Activated gamma-delta T cell (primary cell): ENCODE data around the gene MBNL1.
"Not testable (repeated sequence)": the region's sequence is repeated elsewhere in the genome, so short reads cannot be mapped to it uniquely, and the experiment has no call there.

Experiments
- DNase-seq: peaks from one replicate; lab custom pipeline; 2025; lab: John Stamatoyannopoulos, UW

MBNL1 gene

DNA sequence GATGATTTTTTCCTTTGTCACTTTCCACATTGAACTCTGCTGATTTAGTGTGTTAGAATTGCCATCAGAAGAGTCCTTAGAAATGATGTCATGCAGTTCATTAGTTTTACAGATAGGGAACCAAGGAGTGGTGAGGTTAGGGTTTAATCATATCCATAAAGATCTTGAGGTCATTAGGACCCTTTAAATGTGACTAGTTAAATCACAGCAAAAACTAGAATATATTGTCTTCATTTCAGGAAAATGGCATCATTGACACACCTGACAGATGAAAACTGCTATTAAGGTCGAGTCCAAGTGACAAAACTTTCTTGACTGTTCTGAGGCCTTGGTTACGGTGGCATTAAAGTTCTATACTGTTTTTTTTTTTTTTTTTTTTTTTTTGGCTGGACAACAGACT is 50.5 kb downstream of the MBNL1 start:
- DNase-seq = no peak

DNA sequence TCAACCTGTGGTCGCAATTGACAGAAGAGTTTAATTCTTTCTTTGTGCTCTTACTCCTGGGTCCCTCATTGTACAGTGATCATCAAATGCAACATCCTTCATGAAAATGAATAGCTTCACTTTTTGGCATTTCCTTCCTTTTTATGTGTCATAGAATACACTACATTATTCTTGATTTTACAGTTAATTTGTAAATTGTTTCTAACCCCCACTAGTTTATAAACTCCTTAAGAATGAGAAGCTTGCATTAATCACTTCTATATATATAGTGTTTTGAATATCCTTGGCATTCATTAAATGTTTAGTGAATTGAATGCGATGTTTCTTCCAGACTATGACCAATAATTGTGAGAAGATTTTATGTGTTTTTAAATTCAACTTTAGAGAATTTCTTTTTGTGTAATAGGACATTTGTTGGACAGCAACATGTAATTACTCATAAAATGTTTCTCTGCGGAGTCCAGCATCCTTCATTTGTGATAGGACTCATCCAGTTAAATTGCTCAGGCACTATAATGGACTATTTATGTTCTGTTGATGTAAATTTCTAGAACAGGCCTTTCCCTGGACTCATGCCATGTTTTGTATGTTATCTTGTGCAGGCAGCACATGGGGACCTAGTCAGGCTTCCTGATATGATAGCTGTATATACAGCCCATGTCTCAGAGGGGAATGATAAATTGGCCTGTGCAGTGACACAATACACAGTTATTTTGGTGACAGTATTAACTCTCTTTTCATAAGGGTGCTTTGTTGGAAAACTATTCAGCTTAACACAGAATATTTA is 51.3 kb downstream of the MBNL1 start:
- DNase-seq = no peak

DNA sequence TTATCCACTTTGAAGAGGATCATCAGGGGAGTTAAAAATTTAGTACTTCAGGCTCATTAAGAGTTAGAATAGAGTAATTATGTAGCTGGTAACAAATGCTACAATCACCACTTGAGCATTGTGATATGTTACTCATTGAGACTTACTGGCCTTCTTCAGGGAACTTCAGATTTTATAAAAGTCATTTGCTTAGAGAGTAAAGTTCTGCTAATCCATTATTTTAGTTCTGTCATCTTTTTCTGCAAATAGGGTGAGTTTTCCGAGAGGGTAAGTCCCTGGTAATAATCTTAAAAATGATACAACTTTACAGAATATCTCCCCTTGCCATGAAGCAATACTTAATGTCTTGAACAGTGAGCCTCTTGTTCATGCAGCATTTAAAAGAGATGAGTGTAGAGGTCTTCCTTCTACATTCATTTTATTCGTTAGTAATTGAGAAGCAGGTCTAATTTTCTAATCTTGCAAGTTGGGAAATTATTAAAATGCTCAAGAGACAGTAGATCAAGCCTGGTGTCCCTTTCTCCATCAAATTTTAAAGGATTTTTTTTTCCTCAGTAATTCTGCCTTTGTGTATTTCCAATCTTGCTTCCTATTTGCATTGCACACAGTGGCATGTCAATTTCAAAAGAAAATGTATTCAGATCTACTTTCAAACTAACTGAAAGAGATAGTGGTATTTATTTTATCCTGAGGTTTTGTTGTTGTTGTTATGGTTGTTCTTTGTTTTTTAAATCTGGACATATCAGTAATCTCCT is 52.6 kb downstream of the MBNL1 start:
- no peak for DNase-seq

DNA sequence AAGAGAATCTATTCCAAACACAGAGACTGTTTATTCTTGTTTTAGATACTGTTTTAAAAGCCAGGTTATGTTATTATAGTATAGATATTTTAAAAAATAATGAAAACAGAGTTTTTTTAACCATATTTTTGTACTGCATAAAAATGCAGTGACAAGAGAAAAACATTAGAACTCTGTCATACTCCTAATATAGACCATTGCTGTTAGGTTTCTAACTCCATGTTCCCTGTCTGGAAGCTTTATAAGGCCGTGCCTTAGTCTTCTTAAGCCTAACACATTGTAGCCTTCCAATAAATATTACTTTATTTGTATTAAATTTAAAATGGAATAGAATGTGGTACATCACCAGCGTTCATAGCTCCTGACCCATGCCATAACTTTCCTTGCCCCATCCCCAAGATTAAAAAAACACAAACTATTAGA is 53.2 kb downstream of the MBNL1 start:
- DNase-seq = no peak

DNA sequence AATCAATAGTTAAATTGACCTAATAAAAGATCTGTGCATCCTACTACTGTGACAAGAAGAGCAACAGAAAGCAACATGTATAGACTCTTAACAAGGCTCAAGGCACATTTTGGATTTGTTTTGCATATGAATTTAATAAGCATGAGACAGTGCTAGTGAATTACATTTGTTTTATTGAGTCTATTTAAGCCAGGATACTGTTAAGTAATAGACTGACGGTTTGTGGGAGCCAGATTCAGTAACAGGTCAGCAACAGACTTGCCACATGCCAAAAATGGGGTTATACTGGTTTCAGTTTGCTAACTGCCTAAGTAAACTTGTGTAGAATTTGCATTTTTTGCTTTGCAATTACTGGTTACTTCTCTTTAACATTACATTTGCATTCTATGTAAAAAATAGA is 54.0 kb downstream of the MBNL1 start:
- no peak for DNase-seq

DNA sequence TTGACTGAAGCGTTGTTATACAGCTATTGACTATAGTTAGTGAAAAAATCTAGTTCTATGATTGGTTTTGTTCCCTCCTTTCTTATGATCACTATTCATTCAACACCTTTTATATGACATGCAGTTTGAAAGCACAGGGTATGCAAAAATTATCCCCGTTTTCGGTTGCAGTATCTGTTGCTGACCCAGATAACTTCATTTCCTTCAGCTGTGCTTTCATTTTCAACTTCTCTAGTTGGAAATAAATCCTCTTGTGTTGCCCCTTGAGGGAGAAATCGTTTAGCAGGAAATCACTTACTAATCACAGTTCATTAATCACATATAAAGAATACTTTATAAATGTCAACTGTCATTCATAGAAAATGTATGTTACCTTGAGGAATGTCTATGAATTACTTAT is 55.1 kb downstream of the MBNL1 start:
- no peak for DNase-seq

DNA sequence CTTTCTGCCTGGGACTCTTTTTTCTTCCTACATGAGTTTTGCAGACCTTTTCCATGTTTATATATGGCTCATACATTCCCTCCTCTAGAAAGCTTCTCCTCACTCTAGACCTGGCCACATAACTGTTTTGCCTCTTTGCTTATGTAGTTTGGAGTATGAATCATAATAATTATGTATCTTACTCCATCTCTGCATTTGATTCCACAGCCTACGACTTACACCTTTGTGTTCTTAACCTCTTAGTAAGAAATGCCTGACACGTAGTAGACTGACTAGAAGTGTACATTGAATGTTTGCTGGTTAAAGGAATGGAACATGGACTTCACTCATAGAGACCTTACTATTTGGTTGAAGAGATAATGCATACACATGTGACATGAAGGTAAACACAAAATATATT is 56.4 kb downstream of the MBNL1 start:
- no peak for DNase-seq

DNA sequence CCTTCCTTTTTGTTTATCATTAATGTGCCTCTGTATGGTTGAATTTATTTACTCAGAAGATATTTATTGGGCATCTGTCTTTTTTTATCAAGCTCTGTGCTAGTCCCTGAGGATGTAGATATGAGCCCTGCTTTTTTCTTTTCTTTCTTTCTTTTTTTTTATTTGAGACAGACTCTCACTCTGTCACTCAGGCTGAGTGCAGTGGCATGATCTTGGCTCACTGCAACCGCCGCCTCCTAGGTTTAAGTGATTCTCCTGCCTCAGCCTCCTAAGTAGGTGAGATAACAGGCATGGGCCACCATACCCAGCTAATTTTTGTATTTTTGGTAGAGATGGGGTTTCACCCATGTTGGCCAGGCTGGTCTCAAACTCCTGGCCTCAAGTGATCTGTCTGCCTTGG is 58.5 kb downstream of the MBNL1 start:
- DNase-seq = no peak

DNA sequence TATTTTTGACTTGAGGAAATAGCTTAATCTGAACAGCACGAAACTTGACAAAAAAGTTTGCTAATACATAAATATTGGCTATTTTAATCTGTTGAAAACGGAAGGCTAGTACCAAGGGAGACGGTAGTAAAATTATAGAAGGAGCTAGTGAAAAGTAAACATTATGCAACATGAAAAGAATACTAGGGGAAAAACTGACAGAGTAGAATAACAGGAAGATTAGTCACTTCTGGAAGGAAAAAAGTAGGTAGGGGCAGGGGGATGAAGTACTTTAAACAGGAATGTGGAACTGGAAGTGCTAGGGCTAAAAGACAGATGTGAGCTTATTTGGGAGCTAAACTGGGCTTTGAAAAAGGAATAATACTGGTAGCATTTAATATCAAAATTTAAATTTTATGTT is 60.1 kb downstream of the MBNL1 start:
- DNase-seq = no peak

DNA sequence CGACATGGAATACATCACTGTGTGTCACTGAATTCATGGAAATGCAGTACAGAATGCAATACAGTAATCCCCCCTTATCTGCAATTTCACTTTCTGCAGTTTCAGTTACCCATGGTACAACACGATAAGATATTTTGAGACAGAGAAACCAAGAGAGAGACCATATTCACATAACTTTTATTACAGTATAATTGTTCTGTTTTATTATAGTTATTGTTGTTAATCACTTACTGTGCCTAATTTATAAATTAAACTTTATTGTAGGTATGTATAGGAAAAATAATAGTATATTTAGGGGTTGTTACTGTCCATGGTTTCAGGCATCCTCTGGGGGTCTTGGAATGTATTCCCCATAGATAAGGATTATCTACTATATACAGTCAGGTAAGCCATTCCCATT is 61.8 kb downstream of the MBNL1 start:
- DNase-seq = no peak

DNA sequence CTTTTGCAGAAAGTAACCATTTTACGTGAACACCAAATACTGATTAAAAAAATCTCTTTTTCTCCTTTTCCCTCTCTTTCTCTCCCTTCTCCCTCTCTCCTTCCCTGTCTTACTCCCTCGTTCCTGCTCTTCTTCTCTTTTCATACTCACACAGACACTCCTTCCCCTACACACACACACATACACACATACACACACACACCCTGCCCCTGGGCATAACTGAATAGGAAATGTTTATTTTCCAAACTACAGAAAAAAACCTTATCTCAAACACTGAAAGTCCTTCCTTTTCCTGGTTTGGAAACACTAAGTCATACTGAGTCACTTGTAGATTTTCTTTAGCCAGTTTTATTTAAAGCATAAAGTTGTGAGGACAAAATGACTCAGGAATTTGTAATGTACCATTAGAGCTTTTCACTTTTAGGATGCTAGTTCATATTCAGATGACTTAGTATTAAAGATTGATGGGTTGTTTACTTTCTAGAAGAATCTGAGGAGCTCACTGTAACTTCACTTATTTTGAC is 62.4 kb downstream of the MBNL1 start:
- DNase-seq = no peak

DNA sequence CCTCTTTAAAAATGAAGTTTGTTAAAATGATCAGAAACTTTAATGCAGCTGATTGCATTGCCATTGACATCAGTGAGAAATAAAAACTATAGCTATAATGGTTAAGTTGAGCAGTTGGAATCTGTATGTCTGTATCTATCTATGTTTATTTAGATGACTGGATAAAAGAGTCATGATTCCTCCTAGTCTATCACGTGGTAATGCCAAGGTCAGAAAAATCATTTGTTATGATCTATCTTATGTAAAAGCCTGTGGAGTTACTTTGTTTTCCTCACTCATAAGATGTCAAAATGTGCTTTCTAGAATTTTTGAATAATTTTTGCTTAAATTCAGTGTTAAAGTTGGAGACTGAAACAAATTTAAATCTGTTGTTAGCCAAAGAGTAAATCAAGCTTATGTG is 63.3 kb downstream of the MBNL1 start:
- no peak for DNase-seq

DNA sequence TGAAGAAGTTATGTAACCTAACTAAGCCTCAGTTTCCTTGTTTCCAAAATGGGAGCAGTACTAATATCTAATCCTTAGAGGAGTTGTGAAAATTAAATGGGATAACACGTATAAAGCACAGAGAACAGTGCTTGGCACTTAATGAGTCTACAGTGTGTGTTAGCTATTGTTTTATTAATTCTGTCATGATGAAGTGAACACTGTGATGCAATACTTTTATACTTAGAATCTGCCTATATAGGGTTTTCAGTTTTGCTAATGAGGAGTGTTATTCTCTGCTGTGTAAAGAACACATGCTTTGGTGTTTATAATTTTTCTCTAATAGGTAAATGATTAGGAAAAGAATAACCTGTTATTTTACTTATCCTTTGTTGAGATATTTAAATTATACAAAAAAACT is 65.2 kb downstream of the MBNL1 start:
- no peak for DNase-seq

DNA sequence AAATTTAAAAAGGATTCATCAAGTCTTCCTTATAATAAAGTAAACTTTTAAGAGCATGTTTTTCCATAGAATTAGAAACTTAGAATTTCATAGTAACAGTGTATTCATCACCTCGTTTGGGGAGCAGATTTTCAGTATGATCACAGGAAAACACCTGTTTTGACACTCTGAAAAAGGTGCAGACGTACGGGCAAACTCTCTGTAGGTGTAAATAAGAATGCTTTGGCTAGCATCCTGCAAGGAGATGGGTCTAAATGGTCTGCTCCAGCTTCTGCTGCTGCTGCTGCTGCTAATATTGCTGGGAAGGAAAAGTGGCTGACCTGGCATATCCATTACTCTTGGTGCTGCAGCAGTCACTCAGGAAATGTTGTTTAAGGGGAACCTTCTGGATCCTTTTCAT is 66.0 kb downstream of the MBNL1 start:
- DNase-seq = no peak

DNA sequence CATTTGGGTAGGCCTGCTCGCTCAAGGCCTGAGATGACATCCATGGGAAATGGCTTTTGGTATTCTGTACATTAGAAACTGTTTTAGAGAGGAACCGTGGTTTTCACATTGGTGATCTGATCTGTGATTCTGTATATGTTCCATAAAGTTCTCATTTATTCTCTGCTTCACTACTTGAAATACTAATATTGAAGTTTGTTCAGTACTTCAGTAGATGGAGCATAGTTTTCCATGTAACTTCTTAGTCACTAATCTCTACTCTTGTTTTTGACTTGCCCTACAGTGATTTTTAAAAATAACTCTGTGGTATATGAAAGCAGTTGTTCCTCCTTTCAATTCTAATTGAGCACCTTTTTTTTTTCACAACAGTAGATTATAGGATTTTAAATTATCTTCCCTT is 66.5 kb downstream of the MBNL1 start:
- DNase-seq = no peak

DNA sequence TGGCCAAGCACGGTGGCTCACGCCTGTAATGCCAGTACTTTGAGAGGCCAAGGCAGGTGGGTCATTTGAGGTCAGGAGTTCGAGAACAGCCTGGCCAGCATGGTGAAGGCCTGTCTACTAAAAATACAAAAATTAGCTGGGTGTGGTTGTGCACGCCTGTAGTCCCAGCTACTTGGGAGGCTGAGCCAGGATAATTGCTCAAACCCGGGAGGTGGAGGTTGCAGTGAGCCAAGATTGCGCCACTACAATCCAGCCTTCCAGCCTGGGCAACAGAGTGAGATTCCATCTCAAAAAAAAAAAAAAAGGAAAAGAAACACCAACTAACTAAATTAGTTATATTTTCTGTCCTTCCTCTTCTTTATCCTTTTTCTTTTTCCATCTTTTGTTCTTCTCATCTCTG is 68.6 kb downstream of the MBNL1 start:
- not testable (repeated sequence) for DNase-seq

DNA sequence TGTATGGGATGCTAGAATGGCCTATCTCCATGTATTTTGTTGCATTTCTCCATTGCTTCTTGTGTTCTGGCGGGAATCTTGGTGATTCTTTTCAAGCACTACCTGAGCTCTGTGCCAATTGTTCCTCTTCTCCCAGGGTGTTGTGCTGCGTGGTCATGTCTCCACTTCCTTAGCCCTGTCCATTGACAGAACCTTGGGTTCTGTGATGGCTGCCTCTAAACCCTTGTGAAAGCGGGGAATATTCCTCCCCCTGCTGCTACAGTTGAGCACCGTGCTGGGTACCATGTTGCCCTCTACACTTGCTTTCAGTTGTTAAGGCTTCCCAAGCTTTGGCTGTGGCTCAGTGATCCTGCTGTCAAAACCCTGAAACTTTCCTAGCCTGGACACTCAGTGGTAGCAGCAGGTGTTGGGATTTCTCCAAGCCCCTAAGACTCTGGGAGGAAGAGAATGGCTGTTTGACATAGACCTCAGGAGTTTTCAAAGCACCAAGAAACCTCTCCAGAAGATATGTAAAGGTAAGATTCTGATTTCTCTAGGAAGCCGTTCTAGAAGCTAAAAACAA is 69.5 kb downstream of the MBNL1 start:
- DNase-seq = no peak

DNA sequence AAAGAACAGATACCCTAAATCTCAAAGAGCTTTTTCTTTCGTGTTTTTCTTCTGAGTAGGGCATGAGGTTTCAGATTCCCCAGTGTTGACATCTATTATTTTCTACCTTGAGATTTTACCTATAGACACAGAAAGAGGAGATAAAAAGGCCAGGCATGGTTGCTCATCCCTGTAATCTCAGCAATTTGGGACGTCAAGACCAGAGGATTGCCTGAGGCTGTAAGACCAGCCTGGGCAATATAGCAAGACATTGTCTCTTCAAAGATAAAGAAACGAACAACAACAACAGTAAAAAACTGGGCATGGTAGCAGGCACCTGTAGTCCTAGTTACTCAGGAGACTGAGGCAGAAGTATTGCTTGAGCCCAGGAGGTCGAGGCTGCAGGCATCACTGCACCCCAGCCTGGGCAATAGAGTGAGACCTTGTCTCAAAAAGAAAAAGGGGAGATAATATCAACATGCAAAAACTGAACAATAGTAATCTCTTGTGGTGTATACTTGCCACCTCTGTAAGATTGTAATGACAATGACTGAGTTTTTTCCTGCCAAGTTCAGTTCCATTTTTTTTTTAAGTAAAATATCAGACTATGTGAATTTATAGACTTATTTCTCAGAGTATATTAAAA is 71.3 kb downstream of the MBNL1 start:
- DNase-seq = no peak

DNA sequence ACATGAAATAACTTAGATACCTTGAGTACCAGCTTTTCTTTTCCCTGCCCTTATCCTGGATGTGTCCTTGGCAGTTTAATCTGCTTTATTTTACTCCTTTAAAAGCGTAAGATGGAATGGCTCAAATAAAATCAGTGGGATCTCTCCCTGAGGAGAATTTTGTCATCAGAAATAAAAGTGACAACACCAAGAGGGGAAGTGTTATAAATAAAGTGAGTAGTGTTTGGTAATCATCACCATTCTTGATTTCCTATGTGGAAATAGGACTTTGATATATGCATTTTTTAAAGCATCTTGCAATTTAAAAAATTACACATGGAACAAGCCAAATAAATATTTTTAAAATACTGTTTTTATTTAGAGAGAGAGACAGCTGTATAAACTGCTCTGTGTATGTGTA is 76.5 kb downstream of the MBNL1 start:
- DNase-seq = no peak

DNA sequence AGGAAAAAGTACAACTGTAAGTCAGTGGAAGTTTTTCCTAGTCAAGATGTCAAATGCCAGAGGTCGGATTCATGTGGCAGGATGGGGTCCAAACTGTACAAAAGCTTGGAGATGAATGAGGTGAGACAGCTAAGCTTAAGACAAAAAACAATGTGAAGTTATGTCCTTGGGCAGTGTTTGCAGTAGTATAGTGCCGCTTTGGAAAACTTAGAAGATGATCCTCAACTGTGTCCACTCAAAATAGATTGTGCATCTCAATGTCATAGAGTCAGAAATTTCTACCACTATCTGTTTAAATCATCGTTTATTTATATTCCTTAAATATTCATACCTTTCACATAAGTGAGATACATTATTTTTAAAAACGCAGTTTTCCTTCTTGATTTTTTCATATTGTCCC is 77.3 kb downstream of the MBNL1 start:
- DNase-seq = no peak

DNA sequence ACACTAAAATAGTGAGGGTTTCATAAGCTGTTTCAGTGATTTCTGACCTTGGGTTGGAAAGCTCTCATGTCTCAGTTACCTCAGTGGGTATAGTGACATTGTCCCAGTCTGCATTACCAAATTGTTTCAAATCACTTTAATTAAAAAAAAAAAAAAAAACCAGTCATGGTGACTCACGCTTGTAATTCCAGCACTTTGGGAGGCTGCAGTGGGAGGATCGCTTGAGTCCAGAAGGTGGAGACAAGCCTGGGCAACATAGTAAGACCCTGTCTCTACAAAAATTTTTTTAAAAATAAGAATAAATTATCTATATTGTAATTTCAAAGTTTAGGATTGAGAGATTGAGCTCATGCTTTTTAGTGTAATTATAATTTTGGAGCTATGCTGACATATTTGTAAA is 78.0 kb downstream of the MBNL1 start:
- no peak for DNase-seq

DNA sequence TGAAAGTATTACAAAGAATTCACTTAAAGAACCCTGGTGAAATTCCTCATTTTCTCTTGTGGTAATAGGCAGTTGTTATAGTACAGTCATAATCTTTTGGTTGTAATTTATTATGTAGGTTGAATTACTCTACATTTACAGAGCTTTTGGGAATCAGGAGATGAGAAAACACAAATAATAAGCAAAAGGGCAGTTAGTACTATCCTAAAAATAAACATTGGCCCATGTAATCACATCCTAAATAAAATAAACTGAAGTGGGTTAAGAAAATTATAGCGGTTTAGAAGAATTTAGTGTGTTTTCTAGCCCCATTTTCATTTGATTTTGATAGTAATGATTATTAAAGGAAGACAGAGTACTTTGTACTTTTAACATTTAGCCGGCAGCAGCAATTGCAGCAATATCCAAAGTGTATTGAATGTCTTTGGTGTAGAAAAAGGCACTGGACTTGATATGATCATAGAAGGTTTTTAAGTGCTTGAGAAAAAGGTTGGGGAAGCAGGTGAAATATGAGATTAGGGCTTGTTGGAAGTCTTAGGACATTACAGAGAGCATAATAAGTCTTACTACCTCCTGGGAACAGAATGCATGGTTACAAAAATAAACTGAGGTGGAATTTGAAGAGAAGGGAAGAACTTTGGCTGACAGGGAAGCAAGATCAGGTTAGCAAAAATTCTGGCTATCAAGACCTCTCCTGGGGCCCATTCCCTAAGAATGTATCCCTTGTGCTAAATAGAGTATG is 79.9 kb downstream of the MBNL1 start:
- DNase-seq = no peak
